CMK (cell line): ENCODE results near the gene HTT.
A peak's percentile ranks its signal among the peaks of the same experiment; 100 is the strongest.
"Not testable (repeated sequence)": the region's sequence is repeated elsewhere in the genome, so short reads cannot be mapped to it uniquely, and the experiment has no call there.

ENCODE experiments used
- DNase-seq: peaks from one replicate; pipeline ENCODE4 v3.0.0-alpha.2; 2010; ENCODE audit warnings: low read depth

Gene HTT

DNA sequence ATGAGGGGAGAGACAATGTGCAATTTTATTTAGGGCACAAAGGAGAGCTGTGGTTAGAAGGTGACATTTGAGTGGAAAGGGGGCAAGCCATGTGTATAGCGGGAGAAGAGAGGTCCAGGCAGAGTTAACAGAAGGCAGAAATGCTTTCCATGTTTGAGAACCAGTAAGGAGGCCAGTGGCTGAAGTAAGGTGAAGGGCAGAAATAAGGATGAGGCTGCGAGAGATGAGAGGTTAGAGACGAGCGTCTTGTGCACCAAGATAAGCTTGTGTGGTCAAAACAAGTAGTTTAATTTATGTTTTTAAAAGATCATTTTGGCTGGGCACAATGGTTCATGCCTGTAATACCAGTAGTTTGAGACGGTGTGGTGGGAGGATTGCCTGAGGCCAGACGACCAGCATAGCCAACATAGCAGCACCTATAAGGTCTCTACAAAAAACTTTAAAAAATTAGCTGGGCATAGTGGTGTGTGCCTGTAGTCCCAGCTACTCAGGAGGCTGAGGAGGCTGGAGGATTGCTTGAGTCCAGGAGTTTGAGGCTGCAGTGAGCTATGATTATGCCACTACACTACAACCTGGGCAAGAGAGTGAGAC is 8.5 kb downstream of the HTT start:
- DNase-seq: no peak

DNA sequence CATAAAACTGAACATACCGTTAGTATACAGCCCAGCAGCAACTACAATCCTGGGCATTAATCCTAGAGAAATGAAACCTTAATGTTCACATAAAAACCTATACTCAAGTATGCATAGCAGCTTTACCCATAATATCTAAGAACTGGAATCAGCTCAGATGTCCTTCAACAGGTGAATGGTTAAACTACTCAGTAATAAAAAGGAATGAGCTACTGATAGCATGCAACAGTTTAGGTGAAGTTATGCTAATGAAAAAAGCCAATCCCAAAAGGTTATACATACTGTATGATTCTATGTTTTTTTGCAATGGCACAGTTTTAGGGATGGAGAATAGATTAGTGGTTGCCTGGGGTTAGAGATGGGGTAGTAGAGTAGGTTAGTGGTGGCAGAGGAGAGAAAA is 9.3 kb downstream of the HTT start:
- DNase-seq: no peak

DNA sequence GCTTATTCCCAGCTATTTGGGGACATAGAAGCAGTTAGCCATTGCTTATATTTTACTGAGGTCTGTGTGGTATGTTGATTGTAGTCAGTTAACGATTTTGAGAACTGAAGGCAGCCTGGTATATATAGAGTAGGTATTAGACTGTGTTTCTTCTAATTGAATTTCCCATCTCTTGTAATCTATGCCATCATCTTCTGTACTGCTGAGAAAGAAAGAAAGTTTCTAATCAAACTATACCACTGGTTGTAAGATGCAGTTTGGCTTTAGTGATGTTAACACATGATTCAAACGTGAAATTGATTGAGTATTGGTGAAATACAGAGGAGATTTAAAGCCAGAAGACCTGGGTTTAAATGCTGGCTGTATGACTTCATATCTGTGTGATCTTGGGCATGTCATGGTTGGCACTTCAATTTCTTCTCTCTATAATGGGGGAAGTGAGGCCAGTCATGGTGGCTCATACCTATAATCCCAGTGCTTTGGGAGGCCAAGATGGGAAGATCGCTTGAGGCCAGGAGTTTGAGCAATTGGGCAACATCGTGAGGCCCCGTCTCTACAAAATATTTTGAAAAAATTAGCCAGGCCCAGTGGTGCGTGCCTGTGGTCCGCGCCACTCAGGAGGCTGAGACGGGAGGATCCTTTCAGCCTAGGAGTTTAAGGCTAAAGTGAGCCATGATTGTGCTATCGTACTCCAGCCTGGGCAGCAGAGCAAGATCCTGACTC is 11.6 kb downstream of the HTT start:
- DNase-seq: no peak

DNA sequence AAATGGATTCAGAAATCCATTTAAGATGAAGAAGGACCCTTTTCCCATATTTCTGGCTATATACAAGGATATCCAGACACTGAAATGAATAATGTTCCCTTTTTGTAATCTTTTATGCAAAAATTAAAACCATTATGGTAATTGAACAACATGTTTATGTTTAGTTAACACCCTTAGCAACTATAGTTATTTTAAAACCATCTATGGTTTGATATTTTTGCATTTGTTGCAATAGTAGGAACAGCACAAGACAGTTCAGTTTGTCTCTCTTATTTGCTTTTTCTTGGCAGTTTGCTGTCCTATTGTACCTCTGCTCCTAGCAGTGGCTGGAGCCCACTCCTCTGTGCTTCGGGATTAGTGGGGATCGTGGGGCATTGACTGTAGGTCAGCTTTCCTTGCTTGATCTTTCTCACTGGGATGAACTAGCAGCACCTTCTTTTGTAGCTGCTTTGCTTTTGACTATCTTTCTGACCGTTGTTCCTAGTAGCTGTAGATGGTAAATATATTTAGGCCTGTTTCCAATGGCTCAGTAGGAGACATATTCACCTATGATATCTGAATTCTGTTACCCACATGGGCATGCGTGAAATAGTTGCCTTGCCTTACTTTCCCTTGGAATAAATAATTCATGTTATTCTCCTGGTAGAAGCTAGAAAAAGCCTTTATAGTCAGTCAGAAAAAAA is 12.8 kb downstream of the HTT start:
- DNase-seq: no peak

DNA sequence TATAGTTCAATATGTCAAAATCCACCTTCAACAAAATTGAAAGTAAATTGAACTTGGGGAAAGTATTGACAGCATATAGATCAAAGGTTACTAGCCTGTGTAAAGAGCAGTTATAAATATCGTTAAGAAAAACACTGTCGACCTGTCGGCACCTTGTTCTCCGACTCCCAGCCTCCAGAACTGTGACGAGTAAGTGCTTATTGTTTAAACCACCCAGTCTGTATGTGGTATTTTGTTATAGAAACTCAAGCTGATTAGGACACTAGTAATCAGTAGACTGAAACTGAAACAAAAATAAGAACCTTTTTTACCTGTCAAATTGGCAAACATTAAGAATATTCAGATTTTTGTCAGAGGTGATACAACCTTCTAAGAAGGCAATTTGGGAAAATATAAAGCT is 17.0 kb downstream of the HTT start:
- DNase-seq: no peak

DNA sequence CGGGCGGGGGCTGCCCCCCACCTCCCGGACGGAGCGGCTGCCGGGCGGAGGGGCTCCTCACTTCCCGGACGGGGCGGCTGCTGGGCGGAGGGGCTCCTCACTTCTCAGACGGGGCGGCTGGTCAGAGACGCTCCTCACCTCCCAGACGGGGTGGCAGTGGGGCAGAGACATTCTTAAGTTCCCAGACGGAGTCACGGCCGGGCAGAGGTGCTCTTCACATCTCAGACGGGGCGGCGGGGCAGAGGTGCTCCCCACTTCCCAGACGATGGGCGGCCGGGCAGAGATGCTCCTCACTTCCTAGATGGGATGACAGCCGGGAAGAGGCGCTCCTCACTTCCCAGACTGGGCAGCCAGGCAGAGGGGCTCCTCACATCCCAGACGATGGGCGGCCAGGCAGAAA is 20.2 kb downstream of the HTT start:
- DNase-seq: not testable (repeated sequence)

DNA sequence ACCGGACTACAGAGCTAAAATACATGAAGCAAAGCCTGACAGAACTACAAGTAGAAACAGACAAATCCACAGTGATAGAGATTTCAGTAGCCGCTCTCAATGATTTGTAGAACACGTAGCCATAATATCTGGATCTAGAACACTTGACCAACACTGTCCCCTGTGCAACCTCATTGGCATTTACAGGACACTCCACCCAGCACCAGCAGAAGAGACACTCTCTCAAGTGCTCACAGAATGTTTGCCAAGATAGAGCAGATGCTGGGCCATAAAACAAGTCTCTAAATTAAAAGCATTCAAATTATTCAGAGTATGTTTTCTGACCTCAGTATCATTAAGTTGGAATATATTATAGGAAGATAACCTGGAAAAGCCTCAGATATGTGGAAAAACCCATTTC is 21.7 kb downstream of the HTT start:
- DNase-seq: no peak

DNA sequence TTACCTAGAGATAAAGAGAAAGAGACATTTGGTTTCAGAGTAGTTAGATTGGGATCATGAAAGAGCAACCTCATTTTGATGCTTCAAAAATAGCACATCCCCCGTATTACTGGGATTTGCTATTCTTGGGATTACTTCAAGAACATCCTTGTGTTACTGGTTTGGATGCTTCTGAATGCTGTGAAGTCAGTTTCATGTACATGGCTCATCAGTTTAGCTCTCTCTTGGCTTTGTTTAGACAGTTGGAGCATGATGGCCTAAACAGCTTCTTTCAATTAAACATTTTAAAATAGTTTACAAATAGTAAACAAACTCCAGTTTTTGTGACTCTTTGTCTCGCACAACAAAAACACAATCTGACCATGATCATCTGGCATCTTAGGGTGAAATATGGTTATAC is 23.9 kb downstream of the HTT start:
- no peak for DNase-seq

DNA sequence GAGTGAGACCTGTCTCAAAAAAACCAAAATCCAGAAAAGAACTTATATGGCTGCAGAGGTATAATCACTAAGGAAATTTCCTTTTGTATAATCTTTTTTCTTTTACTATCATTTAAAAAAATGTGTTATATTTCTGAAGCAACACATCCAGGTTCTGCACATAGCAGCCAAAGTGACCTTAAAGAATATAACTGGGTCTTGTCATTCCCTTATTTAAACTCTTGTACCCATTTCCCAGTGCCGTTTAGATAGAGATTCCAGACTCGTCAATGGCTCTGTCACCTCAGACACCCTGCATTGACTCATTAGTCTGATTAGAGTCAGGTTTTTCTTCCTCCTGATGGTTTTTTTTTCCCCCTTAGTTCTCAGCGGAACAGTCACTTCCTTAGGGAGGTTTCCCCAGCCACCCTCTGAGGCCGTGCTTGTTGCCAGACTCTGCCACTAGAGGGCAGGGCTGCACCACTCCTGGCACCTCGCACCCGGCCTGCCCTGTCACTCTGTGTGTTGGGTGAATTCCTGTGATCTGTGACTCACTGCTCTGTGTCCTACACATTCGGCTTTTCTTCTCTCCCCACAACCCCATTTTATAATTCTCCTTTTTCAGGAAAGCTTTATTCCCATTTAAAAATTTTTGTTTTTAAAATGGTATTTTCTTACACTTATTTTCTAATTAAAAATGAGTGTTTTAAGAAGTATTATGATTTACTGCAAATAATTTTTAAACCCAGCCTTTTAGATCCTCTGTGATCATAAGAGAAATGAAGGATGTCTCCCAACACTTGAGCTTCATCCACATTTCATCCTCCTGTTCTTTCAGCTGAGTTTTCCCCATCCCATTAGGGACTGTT is 32.1 kb downstream of the HTT start:
- DNase-seq: peak; percentile 32

DNA sequence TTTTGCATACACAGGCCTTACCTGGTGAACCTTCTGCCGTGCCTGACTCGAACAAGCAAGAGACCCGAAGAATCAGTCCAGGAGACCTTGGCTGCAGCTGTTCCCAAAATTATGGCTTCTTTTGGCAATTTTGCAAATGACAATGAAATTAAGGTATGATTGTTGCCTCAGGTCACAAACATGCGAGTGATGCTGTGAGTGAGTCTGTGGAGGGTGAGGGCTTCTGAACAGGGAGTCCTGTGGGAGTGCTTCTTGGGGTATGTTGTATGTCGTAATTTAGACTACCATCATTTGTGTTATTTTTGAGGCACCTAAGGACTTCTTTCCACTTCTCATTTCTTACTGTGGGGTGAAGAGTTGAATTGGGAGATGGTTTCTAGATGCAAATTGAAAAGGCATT is 32.8 kb downstream of the HTT start:
- no peak for DNase-seq

DNA sequence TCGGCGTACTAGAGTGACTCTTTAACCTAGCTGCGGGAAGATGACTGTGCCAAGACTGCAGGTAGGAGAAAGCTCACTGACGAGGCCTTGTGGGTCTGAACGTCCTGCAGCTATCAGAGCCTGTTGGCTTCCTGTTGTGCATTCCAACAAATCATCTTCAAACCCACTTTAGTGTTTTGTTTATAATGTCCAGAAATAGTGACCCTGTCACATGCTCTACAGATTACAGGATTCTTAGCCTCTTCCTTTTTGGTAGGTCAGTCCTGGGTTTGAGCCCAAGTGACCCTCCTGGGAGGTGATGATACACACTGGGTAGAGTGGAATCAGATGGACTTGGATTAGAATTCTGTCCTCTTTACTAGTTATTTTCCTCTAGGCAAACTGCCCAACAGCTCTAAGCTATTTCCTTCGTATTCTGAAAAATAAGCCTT is 33.2 kb downstream of the HTT start:
- DNase-seq: no peak

DNA sequence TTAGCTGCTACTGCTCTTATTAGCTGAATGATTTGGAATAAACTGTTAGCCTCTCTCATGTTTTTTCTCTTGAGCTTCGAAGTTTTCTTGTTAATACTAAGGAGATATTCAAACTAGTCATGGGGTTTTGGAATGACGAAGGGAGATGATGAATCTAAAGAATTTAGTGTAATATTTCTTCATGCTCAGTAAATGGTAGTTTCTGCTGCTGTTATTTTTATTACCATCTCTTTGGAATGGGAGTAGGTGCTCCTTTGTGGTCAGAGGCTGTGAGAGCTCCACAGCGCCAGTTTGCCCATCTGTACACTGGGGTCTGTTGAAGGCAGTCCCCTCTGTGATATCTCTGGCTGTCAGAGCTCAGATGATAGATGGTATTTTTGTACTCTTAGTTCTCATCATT is 33.7 kb downstream of the HTT start:
- no peak for DNase-seq

DNA sequence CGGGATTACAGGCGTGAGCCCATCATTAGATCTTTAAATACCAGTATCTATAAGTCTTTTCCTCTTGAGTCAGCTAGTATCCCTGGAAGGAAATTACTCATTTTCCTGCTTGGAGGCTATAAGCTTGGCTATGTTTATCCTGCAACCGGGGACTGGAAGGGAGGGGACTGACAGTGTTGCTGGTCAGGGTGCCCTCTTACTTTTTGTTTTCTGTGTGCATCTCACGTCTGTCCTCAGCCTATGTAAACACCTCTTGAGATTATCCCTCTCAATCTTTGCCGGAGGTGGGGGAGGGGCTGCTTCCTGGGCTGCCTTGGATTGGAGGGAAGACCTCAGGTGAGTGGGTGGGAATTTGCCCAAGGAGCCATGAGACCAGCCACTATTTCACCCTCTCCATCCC is 37.0 kb downstream of the HTT start:
- DNase-seq: no peak

DNA sequence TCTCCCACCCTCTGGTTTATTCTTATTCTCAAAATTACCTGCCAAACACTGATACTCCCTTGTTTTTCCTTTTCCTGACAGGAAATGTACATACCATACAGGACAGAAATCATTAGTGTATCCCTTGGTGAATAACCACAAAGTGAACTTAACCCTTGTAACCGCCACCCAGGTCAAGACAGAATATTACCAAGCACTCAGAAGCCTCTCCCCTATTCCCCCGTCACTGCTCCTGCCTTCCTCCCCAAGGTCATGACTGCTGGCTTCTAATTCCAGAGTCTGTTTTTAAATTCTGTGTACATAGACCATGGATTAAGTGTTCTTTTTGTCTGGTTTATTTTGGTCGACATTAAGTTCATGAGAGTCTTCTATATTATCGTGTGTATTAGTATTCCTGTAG is 37.7 kb downstream of the HTT start:
- DNase-seq: no peak

DNA sequence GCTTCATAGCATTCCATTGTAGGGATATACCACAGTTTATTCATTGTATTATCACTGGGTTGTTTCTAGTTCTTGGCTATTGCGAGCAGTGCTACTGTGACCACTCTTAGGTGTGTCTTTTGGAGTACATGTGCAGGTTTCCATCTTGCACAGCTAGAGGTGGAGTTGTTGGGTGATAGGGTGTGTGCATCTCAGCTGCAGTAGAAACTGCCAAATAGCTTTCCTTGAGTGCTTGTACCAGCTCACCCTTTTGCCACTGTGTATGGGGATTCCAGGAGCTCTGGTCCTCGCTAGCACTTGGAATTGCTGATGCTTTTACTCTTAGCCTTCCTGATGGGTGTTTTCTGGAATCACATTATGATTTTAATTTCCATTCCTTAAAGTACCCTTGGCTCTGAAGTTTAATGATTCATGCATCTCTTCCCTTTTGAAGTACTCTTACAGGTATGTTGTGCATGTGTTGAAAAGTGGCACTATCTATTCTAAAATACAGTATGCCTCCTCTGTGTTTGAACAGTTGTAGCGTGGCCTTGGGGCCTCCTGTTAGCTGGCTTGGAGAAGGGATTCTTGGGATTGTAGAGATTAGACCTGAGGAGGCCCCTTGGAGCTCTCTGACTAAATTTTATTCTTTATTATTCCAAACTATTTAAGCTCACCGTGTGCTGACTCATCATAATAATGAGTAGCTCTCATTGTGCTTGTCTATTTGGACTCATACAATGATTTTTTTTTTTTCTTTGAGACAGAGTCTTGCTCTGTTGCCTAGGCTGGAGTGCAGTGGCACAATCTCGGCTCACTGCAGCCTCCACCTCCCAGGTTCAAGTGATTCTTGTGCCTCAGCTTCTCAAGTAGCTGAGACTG is 38.4 kb downstream of the HTT start:
- no peak for DNase-seq

DNA sequence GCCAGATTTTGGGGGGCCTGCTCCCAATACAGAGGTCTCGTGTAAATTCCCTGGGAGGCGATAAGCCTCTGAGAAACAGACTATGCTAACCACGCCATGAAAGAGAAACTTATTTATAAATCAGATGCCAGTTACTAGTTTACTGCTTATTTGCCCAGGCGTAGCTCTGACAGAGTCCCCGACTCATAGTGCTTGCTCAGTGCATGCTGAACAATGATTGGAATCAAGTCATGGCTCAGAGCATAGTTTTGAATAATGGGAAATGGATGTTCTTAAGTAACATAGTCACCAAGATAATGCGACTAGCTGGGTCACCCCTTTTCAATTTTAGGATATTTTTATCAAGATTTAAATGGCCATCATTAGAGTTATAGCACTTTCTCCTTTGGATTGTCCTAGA is 39.9 kb downstream of the HTT start:
- DNase-seq: no peak

DNA sequence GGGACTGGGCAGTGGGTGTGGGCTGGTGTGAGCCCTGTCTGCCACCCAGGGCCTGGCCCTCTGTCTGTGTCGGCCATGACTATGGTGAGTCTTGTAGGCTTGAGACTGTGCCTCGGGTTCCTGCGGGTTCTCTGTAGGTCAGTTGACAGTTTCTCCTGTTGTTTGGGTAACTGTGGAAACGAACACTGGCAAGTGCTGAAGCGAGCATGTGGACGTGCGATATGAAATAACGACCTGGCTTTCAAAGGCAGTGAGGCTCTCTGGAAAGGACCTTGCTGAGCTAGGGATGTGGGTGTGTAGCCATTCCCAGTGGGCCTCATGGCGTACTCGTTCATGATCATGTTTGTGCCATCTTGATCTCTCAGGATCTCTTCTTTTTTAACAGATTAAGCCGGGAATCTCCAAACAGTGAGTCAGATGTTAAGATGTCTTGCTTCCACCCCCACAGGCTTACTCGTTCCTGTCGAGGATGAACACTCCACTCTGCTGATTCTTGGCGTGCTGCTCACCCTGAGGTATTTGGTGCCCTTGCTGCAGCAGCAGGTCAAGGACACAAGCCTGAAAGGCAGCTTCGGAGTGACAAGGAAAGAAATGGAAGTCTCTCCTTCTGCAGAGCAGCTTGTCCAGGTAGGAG is 41.3 kb downstream of the HTT start:
- no peak for DNase-seq

DNA sequence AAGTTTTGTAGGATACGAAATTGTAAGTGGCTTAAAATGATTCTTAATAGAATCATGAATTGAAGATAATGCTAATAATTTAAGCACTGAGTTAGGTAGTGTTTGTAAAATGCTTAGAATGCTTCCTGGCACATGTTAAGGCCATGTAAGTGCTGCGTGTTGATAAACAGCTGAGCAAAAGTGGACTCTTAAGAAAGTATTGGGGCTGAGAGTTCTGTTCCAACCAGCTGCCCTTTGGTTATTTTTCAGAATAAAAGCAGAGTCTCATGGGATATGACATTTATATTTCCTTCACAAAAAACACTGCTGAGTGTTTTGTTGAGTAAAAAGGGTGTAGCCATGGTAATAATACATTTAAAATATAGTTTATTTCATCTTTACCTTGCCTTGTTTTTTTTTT is 42.5 kb downstream of the HTT start:
- no peak for DNase-seq

DNA sequence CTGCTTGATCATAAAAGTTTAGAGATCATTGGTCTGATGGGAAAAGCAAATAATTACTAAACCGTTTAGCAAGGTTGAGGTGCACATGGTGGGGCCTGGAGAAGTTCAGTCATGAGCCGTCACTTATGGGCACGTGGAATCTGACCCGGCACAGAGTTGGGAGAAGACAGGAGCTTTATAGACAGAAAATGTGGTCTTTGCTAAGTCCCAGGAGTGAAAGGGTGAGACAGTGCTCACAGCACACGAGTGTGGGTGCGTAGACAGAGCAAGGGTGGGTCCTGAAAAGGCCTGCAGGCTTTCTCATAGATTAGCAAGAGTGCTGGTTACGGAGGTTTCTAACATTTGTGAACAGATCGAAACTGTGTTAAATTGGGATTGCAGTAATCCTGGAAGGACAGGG is 43.8 kb downstream of the HTT start:
- no peak for DNase-seq

DNA sequence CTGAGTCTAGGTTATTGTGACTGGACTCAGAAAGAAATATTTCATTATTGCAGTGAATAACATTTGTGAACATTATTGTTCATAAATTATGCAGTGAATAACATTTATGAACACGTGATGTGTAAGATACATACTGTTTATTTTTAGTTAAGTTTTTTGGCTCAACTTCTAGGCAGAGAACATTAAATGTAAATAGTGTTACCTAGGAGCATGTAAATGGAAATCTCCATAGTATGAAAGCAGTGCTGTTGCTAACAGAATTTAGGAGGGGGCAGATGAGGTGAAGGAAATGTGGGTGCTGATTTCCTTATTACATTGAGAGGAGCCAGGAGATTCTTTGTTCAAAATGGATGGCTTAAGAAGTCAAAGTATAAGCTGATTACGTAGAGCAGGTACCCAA is 45.0 kb downstream of the HTT start:
- no peak for DNase-seq

DNA sequence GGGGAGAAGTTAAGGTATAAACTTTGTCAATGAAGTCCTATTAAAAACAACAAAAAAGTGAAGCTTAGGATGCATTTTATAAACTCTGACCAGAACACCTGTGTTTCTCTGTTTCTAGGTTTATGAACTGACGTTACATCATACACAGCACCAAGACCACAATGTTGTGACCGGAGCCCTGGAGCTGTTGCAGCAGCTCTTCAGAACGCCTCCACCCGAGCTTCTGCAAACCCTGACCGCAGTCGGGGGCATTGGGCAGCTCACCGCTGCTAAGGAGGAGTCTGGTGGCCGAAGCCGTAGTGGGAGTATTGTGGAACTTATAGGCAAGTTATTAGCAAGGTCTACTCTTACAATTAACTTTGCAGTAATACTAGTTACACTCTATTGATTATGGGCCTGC is 46.6 kb downstream of the HTT start:
- DNase-seq: no peak
